ENCODE data around the gene GLRA1.
"Not testable (repeated sequence)": the region's sequence is repeated elsewhere in the genome, so short reads cannot be mapped to it uniquely, and the experiment has no call there.

Gene GLRA1

DNA sequence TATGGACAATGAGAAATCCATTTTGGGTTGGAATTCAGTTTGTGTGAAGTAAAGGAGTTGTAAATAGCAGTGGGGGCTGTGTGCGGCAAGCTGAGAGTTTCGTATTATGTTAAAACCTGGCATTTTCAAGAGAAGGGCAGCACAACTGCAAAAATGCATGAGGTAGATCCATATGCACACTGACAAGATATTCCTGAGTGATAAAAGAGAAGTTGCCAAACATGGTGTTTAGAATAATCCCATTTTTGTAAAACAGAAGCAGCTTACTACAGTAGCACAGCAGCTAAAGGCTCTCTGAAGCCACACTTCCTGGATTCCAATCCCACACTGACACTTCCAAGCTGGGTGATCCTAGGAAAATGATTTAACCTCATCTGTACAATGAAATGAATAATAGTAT lies 11.2 kb downstream of the GLRA1 start:
- no peak for DNase-seq

DNA sequence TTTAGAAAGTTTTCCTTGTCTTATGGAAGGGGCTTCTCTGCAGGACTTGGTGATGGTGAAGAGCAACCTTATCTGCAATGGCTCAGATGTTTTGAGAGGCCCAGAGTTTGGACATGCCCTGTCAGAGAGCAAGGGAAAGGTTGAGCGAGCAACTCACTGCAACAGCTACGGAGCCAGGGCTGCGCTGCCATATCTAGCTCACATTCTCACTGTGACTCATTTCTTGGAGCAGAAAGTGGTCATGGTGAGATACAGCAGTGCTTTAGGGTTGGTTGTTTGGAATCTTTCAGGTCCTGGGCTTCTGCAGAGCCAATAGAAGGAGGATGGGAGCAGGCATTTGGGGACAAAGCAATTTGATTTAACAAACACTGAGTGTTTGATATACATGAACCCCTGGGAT lies 12.3 kb downstream of the GLRA1 start:
- DNase-seq = no peak

DNA sequence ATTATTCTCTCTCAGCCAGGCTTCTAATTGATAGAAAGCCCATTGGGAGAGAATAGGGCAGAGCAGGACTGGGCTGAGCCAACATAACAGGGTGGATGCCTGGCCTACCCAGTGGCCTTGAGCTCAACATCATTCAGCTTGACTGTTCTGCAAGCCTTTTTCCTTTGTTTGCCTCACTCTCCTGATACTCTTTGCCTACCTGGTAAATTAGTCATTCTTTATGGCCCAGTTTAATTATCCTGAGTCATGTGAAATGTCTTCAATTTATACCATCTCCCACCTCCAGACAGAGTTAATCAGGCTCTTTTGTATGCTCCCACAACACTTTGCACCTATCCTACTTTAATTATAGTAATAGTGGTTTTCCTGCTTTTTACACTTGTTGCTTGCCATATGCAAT lies 13.6 kb downstream of the GLRA1 start:
- no peak for DNase-seq

DNA sequence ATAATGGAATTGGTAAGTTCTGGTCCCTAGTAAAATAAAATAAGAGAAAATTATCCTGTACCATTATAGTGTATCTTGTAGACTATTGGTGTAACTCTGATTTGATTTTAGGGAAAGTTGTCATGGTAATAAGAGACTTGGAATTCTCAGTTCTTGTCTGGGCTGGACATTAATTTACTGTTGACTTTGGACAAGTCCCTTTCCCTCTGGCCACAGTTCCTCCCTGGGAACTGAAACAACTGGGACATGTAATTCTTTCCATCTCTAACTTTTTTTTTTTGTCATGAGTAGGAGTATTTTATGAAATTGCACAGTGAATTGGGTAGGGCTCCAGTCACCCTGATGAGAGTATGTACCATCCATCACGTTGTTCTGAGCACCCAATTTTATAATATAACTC lies 15.0 kb downstream of the GLRA1 start:
- DNase-seq = no peak

DNA sequence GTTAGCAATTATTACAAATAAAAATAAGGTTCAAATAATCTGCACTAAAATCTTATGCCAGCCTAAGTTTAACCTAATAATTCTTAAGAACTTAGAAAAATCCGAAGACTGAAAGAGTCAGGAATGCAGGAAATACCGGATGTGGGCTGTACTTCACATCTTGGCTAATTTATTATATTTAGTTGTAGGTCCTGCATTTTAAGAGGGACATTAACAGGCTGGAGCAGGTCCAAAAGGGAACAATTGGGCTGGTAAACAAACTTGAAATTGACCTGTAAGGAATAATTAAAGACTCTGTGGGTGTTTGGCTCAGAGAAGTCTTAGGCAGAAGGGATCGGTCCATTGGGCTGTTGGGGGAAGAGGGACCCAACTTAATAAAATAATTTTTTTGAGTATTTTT lies 18.4 kb downstream of the GLRA1 start:
- DNase-seq = no peak

DNA sequence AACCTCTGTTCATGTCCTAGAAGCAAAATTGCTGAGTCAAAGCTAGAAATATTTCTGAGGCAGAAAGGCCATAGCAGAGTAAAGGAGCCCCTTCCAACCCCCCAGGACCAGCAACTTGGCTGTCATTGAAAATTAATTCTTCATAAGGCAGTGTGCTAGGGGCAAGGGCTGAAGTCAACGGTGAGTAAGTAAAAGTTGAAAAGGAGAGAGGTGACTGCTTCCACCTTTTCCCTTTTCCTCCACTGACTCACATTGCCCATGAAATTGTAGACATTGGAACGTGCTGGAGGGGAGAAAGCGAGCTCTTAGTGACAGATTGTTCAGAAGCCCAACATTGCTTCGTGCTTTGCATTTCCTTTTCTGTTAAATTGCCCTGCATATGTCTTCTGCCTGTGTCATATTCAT lies 19.1 kb downstream of the GLRA1 start:
- no peak for DNase-seq

DNA sequence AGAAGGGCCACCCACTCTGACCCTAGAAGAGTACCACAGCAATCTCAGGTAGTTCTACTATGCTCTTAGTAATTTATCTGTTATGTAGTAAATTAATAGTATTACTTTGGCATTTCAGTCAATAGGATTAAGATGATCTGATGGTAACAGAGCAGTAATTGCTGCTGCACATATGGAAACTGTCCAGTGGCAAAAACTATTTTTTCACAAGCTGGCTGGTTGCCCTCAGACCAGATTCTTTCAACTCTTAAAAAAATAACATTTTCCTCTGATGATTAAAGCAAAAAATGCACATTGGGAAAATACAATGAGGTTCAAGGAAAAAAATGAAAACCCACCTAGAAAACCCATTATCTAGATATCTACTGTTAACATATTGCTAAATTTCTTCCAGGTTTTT lies 19.7 kb downstream of the GLRA1 start:
- no peak for DNase-seq

DNA sequence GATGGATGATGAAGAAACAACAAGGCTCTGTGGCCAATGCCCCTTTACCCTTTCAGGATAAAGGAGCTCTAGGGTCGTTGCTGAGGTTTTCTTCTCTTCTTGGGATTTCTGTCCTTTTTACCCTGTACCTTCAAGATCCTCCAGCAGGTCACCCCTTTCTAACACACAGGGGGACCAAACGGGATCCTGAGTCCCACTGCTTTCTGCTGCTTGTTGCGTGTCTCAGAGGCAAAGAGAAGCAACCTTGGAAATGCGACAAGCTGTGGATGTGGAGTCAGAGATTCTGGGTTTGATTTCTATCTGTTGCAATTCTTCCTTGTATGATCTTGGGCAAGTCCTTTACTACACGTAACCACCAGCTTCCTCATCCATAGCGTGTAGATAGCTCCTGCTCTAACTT lies 20.5 kb downstream of the GLRA1 start:
- DNase-seq = no peak

DNA sequence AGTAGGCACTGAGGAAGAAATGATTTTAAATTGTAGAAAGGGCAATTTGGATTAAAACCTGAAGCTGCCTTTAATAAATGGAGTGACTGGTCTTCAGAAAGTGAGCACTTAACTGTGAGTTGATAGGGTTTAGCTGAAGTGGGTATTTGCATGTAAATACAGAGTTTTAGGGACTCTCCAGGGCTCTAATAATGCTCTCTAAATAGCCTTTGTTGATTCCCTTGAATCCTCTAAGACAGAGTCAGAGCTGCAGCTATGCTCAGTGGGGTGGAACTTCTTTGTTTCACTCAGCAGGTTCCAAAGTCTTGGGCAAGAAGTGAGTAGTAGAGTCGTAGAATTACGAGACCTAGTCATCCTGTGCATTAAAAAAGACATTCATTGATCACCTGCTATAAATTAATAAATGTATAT lies 21.4 kb downstream of the GLRA1 start:
- DNase-seq = no peak

DNA sequence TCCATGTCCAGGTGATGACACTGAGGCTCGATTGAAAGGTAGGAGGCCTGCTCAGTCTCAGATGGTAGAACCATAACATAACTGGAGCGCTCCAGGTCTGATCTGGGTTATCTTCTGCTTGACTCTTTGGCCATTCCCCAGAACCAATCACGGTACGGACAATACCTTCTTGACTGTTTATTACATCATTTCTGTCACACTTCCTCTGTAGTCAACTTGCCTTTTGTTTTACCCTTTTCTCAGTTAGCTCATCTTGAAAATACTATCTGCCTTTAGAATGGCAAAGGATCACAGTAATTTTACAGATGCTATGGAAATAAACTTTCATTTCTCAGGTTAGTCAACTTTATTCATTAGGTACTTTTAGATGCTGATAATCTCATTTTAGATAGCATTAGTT lies 22.4 kb downstream of the GLRA1 start:
- DNase-seq = no peak

DNA sequence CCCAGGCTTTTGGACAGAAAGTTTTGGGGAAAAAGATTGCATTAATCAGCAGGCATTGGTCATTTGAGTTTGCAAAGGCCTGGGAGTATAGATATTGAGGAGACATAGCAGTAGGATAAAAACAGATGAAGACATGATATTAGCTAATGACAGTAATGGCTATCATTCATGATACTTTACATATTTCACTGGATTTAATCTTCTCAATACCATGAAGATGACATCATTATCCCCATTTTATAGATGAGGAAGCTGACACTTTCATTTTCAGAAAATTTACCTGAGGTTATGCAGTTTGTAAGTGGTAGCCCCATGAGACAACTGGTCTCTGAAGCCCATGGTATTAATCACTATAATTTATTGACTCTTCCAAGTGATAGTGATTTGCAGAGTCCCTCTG lies 23.0 kb downstream of the GLRA1 start:
- DNase-seq = no peak

DNA sequence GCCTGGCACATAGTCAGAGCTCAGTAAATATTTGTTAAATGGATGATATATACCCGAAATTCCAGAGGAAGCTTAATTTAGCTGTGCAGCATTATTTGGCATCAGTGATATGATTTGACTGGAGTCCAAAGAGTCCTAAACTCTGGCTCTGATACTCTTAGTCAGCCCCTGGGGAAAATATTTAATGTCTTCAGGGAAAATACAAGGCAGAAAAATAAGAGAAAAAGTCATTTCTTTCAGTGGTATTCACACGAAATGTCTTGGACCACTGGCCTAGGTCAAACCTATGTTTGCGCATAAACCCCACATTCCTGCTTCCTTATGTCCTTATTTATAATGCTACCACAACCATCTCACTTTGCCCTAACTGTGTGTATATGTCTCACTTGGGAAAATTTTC lies 23.8 kb downstream of the GLRA1 start:
- DNase-seq = no peak

DNA sequence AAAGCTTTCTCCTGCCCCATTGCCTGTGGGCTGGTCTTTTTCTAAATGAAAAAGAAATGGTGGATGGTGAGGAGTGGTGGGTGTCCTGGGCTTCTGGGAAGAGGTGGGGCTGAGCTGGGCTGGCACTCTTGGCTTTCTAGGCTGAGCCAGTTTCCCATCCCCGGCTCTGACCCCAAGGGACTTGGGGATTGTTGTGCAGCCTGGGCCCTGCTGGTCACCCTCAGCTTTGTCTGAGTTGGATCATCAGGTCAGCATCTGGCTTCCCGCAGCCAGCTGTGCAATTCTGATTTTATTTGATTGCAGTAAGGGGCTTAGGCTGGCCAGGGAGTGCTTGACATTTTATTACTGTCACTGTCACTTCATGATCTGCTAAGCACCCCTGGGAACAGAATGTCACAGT lies 25.3 kb downstream of the GLRA1 start:
- DNase-seq = no peak

DNA sequence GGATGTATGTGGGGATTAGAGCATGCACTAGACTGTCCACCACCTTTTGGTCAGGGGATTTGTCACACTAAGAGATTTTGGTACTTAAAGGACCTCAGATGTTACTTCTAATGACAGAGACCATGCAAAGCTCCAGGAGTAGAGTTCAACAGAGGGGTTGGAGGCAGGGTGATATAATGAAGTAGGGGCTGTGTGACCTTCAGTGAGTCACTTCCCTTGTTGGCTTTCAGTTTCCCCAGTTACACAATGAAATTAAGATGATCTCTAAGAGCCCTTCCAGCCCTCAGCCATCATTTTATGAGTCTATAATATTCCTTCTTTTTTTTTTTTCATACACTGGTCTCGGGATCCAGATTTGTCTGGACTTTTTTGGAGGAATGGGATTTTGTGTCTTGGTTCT lies 26.8 kb downstream of the GLRA1 start:
- DNase-seq = no peak

DNA sequence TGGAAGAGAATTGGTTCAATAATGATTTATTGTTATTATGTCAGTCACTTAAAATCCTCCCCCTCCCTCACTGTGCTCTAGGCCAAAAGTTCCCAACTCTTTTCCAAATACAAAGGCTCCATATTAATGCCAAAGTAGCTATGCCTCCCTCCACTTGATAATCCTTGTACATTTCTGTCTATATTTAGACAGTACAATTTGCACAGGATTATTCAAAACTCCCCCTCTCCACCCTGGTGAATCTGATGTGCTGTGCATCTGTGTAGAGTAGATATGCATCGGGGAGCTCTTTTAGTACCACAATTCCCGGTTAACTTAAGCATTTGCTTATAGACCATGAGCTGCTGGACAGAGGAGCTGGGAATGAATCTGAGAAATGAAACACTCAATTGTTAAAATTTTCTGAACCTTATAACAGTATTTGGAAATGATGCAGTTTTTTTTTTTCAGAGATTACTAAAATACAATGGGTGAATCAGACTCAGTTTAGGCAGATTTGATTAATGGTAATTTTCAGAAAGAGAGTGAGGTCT lies 27.6 kb downstream of the GLRA1 start:
- no peak for DNase-seq

DNA sequence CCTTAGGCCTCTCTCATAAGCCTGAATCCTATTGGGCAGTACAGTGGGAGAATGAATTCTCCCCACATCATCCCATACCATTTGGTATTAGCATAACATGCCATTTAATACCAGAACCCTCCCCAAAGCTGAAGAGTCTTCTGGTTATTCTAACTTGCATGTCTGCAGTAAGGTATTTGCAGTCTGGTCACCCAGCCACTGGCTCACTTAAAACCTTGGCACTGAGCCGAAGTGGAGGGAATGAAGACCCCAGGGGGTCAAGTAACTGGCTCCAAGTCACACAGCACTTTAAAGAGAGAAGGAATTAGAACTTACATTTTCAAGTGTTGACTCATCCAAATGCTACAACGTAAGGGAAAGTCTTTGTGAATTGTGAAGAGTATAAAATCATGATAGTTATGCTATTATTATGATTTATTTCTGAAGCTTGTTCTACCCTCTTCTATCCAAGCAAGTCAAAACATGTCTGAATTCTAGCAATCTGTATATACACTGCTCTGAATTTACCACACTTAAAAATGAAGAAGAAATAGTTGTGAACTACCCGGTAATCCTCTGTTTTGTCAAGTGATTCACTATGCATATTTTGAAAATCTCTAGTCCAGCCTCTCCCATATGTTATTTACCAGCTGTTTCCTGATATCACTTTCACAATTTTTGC lies 28.5 kb downstream of the GLRA1 start:
- no peak for DNase-seq

DNA sequence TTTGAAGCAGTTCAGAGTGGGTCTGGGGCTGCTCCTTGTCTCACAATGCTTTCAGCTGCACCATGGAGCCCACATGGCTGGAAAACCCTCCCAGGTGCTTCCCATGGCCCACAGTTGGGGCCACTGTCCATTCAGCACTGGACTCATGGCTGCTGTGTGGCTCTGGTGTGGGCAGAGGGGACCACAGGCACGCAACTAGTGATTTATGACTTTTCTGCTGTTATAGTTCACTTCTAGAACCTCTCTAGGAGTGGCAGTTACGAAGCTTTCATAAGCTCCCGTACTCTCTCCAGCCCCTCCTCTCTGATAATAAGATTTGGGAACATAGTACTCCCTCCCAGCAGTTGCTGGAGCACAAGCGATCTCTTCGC lies 29.0 kb downstream of the GLRA1 start:
- DNase-seq = no peak

DNA sequence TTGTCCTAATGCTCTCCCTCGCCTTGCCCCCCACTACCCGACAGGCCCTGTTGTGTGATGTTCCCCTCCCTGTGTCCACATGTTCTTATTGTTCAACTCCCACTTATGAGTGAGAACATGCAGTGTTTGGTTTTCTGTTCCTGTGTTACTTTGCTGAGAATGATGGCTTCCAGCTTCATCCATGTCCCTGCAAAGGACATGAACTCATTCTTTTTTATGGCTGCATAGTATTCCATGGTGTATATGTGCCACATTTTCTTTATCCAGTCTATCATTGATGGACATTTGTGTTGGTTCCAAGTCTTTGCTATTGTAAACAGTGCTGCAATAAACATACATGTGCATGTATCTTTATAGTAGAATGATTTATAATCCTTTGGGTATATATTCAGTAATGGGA lies 31.2 kb downstream of the GLRA1 start:
- DNase-seq = not testable (repeated sequence)

DNA sequence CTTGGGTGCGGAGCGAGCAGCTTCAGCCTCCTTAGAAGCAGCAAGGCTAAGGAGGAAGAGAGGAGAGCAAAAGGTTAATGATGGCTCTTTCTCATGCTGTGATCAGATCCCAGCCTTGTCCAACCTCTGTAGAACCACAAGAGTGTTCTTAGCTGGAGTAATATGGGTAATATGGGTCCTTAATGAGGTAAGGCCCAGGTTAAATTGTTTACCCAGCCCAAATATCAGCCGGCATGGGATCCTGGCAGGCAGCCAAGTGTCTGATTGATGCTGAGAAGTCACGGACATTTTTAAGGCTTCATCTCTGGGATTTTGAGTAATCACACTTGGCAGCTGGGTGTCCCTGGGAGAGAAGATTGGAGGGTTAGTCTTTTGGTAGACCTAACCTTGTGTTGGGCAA lies 32.3 kb downstream of the GLRA1 start:
- no peak for DNase-seq

DNA sequence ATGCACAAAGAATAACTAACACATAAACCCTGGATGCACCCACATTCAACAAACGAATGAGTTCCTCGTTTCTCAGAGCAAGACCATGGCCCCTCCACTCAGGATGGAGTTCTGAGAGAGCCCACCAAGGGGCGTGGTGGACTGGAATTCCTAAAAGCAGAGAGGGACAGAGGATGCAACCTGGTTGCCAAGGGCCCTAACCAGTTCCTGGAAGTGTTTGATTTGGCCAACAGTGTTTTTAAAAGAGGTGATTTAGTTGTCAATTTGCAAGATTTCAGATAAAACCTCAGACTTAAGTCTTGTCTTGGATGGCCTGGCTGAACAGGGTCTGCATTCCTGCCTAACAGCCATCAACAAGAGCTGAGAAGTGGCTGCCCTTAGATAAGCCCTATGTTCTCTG lies 34.4 kb downstream of the GLRA1 start:
- no peak for DNase-seq

DNA sequence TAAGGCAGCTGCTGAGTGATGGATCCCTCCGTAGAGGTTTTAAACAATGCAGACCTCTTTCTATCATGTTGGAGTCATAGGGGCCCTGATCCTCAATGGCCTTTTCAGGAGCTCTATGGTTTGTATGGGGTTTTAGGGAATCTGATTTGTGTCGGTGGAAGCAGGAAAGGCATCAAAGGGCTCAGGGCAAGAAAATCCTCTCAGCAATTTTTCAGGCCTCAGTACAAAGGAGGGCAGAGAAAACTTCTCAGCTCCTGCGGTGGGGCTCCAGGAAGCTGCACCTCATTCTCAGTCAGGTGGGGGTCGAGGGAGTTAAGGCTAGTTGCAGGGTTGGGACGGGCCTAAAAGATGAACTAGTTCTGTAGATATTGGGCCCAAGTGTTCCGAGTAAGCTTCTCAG lies 35.0 kb downstream of the GLRA1 start:
- DNase-seq = no peak

DNA sequence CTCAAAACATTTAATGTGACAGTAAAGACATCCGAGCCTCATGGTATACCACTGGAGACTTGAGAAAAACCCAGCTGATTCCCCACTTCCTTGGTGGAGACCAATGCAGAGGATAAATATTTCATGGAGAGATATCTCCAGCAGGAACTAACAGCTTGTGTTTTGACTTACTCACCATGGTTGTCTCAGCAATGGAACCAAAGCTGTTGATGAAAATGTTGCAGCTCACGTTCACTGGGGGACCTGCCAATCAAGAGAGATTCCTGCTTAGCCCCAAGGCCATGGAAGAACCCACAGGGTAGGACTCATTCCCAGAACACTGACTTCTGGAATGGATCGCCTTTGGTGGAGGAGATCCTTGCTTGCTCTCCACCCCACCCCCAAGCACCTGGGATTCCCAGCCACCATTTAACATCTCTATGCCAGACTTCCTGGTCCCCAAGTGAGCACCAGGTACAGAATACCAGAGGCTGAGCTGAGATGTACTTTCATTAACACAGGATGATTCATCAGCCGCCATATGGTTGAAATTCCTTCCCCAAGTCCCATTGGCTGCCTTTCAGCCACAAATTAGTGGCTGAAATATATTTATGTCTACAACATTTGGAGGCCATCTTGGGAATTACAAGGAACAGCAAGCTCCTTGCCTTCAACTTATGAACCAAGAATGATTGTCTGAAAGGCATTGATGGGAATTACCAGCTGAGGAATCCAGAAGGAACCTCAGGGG lies 37.9 kb downstream of the GLRA1 start:
- DNase-seq = no peak

DNA sequence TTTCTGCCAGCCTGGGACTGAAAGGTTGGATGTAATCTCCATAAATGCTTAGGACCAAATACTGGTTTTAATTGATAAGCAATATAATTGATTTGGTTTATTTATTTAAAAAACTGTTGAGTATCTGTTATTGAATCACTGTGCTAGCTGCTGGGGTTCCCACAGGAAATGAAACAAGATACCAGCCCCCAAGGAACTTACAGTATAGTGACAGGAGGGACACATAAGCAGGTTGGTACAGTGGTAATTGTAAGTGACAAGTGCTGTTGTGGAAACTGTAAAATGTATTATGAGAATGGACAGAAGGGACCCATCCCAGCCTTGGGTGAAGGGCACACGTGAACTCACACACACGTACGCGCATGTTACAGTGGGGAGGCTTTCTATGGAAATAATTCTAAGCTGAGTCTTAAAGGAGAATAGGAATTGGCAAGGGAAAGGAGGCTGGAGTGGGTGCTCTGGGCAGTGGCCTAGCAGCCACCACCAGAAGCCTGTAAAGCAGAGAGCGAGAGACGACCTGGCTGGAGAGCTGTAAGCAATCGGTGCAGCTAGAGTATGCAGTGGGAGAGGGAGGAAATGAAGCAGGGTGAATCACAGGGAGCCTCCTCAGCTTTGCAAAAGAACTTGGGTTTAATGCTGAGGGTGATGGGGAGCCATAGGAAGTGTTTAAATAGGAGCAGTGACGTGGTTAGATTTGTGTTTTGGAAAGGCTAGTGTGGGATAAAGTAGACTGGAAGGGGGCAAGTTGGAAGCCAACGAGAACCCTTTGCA lies 39.3 kb downstream of the GLRA1 start:
- no peak for DNase-seq

All from T-helper 2 cell (primary cell).